ENCODE measurements around the gene BAG5. TPM values are rescaled to one million over a fixed set of nuclear protein-coding genes. Genes with fewer than 3 reads are reported as not detected.

Gene BAG5
- total RNA-seq, 4 donors from 2014 or later, result 40.3 to 44.3 (median 43.1) TPM

- intact Hi-C loops (cut with DNase I; ENCODE audit: low total_unique reads), result no loop called here
- TF ChIP-seq CTCF (IDR thresholded peaks at IDR 0.05) (no peak), POLR2A (IDR thresholded peaks at IDR 0.05) (no peak)
- WGBS, 2 donors, result 4 to 10% methylated on average over 24 to 36 of the region's 66 CpGs
- DNase-seq (ENCODE audit: low spot score in 2 of 2), result peak; percentile 72 to 95
- H3K4me3 ChIP-seq (ENCODE audit: low read depth, poor library complexity, severe bottlenecking), result peak overlapping the region; percentile 30
These were observed 41.6 kb downstream of the BAG5 start for GRCh38 chr14:103520657-103521437.

GRCh38 chr14:103520269-103520656 lies 42.2 kb downstream of the BAG5 start:
- peak in 1 of 2 donors; percentile 84 for DNase-seq (ENCODE audit: low spot score in 2 of 2)
- 52 to 60% methylated on average over 7 to 10 of the region's 10 CpGs for WGBS, 2 donors
- intact Hi-C loops (cut with DNase I; ENCODE audit: low total_unique reads), result no loop called here
- no peak for TF ChIP-seq CTCF (IDR thresholded peaks at IDR 0.05)
- TF ChIP-seq POLR2A (IDR thresholded peaks at IDR 0.05), result no peak
- no peak overlapping the region for H3K4me3 ChIP-seq (ENCODE audit: low read depth, poor library complexity, severe bottlenecking)

GRCh38 chr14:103519837-103520212 lies 42.6 kb downstream of the BAG5 start:
- TF ChIP-seq POLR2A (IDR thresholded peaks at IDR 0.05) (no peak), CTCF (IDR thresholded peaks at IDR 0.05) (no peak)
- no peak overlapping the region for H3K4me3 ChIP-seq (ENCODE audit: low read depth, poor library complexity, severe bottlenecking)
- DNase-seq (ENCODE audit: low spot score in 2 of 2), result peak in 1 of 2 donors; percentile 90

GRCh38 chr14:103519043-103519836 lies 43.2 kb downstream of the BAG5 start:
- DNase-seq (ENCODE audit: low spot score in 2 of 2), result no peak
- intact Hi-C loops (cut with DNase I; ENCODE audit: low total_unique reads), result loop anchor here (5.0 kb wide), 1 partner anchor 1007 kb away; no protein-coding TSS in a partner anchor
- TF ChIP-seq POLR2A (IDR thresholded peaks at IDR 0.05), result no peak
- TF ChIP-seq CTCF (IDR thresholded peaks at IDR 0.05), result no peak
- WGBS, 2 donors, result 30 to 33% methylated on average over 13 of the region's 13 CpGs
- no peak overlapping the region for H3K4me3 ChIP-seq (ENCODE audit: low read depth, poor library complexity, severe bottlenecking)

More at GRCh38 chr14:103519837-103520212, 42.6 kb downstream of the BAG5 start:
- intact Hi-C loops (cut with DNase I; ENCODE audit: low total_unique reads), result loop anchor here (5.0 kb wide), 1 partner anchor 1008 kb away; no protein-coding TSS in a partner anchor
- 59 to 61% methylated on average over 16 to 19 of the region's 22 CpGs for WGBS, 2 donors

GRCh38 chr14:103518422-103519042 lies 43.9 kb downstream of the BAG5 start:
- no peak overlapping the region for H3K4me3 ChIP-seq (ENCODE audit: low read depth, poor library complexity, severe bottlenecking)
- intact Hi-C loops (cut with DNase I; ENCODE audit: low total_unique reads), result loop anchor here (5.0 kb wide), 1 partner anchor 1006 kb away; no protein-coding TSS in a partner anchor
- TF ChIP-seq CTCF (IDR thresholded peaks at IDR 0.05), result no peak
- DNase-seq (ENCODE audit: low spot score in 2 of 2), result peak in 1 of 2 donors; percentile 91
- WGBS, 2 donors, result 39 to 61% methylated on average over 7 to 9 of the region's 9 CpGs
